ENCODE measurements around the gene NRBP1.

Gene NRBP1

DNA sequence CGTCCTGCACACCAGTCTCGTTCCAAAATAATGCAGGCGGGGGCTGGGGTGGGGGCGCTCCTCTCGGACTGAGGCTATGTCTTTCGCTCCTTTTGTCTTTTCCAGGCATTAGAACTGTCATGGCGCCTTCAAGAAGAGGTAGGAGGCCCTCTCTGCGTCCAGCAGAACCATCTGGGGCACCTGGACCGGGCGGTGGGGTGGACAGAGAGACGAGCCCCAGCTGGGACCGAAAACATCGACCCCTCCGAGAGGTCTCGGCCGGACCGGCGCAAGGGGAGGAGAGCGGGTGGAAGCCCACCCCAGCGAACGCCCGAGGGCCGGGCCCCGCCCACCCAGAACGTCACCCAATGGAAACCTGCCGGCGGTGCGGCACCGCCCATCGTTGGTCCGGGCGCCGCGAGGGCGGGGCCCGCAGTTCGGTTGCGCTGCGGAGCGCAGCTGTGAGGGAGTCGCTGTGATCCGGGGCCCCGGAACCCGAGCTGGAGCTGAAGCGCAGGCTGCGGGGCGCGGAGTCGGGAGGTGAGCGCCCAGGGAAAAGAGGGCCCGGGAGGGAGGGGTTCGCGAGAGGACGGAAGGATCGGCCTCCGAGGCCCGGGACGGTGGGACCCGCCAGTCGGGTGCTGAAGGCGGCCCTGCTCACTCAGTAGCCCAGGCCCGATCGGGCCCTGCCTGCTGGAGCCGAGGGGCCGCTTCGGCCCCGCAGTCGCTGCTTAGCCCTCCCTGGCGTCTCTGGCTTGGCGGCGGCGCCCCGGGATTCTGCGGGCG is at the start of gene NRBP1:
NRBP1 (plus strand) TSS at position 419 of the 765 bp plus-strand sequence. CDS start 4,643 bp downstream, outside the sequence.
- in situ Hi-C loops (cut with MboI; ENCODE audit: low sequenced_read_pairs): no loop called here

DNA sequence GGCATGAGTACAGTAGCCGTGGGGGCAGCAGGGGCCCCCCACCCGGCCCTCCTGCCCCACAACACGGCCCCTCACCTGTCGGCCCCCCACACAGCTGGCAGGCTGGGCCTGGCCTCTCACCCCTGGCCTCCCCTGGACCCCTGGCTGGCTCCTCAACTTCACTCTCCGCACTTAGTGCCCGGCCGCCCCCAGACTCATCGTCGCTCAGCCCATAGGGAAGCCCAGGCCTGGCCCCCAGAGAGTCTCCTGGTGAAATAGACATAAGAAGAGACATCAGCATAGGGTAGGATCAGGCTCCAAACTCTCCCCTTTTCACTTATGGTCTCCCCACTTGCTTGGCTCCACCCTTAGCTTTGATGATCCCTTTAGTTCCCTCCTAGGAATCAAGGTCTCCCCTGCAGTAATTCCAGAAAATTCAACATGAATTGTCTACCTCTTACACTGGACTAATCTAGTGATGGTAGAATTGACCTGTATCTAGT is 49.6 kb upstream of the NRBP1 start:
- in situ Hi-C loops (cut with MboI; ENCODE audit: low sequenced_read_pairs): no loop called here

DNA sequence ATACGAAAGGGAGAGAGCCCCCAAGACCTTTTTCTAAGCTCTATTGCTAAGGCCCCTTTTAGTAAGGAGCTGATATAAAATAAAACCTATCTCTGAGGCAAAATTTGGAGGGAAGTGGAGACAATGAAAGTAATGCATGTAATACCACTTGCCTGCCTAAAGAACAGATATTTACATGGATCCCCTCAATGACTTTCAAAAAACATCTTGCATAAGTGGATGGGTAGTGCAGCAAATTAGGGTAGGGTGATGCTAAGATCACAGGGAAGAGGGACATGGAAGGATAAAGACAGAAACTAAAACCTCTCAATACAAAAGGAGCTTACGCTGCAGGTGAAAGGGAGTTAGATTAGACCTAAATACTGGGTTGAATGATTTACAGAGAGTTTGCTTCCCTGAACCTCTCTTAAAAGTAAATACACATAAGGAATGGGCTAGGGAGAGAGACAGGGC is 49.0 kb upstream of the NRBP1 start:
- in situ Hi-C loops (cut with MboI; ENCODE audit: low sequenced_read_pairs): no loop called here

DNA sequence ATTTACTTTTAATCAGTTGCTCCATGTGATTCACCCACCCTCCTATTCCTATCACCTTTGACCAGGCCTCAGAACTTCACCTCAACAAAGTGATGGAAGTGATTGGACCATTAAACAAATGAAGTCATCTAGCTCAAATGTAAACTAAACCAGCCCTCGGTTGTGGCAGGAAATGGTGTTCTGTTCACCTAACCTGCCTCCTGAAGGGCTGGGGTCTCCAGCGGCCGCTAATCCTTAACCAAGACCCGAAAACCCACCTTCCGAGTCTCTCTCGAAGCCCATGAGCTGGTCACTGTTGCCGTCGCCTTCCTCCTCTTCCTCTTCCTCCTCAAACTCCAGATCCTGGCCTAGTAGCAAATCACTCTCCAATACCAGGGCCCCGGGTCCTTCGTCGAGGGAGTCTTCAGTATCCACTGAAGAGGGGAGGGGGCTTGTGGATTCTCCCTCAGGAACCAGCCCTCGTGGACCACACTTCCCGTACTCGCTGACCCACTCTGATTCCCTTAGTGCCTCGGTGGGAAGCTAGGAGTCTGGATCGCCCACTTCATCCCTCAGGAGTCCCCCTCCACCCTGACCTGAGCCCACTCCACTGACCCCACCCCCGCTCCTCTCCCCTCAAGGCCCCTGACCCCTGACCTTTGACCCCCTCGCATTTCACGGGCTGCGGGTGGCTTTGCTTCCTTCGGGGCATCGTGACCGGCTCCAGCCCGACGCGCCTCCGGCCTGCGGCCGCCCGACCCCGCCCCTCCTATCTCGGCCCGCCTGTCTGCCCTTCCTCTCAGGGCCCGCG is 48.4 kb upstream of the NRBP1 start:
- in situ Hi-C loops (cut with MboI; ENCODE audit: low sequenced_read_pairs): no loop called here

DNA sequence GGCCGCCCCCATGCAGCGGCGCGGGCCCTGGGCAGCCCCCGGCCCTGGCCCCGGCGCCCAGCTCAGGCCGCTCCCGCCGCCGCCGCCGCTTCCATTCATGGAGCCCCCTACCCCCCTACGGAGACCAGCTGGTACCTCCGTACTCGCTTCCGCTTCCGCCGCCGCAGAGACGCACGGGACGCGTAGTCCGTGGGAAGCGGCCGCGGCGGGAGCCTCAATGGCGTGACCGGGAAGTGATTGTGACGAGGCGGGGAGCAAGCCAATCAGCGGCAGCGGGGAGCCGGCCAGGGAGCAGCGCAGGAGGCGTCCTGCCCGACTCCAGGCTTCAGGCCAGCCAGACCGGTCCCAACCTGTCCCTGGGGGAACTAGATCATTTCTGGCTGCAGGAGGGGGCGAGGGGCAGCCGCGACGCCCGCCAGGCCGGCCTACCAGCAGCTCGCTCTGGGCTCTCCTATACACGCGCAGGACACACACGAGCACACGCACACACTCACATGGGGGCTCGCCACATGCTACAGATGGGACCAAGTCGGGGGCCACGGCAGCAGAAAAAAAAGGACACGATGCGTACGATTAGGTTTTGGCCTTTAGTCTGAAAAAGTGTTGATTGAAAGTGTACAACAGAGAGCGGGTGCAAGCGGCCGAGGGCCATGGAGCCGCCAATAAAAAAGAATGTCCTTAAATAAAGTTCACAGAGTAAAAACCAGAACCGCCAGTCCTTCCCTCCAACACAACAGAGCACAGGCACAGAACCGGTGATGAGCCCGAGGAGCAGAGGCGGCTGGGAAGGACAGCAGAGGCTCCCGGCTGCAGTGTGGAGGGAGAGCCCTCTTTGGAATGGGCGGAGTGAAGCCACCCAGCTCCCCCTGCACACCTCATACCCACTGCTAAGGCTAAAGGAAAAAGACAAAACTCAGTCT is 47.5 kb upstream of the NRBP1 start, which contains the start of gene ZNF513:
ZNF513 (minus strand) TSS at position 109 of the 920 bp plus-strand sequence. CDS start 208 bp downstream, outside the sequence.
- in situ Hi-C loops (cut with MboI; ENCODE audit: low sequenced_read_pairs): no loop called here

DNA sequence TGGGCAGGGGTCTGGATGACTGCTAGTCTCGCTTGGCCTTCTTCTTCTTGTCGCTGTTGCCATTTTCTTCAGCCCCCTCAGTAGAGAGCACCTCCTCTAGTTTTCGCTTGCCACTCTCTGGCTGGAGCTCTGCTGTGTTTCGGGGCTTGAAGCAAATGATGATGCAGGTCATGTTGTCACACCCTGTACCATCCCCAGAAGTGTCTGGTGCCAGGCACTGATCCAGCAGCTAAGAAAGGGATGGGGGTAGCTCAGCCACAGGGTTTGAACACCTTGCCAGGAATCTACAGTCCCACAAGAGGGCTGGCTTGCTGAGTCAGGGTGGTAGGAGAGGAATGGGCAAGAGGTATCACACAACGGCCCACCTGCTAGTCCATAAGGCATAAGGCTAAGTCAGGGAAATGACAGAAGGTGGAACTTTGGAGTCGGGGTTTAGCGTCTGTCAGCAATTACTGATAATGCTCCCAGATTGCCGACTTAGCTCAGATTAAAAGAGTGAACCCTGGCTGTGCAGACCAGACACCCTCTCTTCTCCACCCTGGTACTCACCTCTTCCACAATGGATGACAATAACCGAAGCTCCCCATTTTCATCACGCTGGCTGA is 46.8 kb upstream of the NRBP1 start:
- in situ Hi-C loops (cut with MboI; ENCODE audit: low sequenced_read_pairs): no loop called here

DNA sequence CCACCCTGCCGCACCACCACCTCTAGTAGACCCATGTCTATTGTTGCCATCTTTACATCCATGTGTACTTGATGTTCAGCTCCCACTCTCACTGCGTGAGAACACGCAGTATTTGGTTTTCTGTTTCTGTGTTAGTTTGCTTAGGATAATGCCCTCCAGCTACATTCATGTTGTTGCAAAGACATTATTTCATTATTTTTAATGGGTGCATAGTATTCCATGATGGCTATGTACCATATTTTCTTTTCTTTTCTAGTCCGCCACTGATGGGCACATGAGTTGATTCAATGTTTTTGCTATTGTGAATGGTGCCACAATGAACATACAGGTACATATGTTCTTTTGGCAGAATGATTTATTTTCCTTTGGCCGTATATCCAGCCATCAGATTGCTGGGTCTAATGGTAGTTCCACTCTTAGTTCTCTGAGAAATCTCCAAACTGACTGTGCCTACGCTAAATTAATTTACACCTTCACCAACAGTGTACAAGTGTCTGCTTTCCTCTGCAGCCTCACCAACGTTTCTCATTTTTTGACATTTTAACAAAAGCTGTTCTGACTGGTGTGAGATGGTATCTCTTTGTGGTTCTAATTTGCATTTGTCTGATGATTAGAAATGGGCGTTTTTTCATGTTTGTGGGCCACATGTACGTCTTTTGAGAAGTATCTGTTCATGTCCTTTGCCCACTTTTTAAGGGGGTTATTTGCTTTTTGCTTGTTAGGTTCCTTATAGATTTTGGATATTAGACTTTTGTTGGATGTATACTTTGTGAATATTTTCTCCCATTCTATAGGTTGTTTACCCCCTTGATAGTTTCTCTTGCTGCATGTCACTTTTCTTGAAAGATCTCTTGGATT is 37.4 kb upstream of the NRBP1 start:
- in situ Hi-C loops (cut with MboI; ENCODE audit: low sequenced_read_pairs): no loop called here

DNA sequence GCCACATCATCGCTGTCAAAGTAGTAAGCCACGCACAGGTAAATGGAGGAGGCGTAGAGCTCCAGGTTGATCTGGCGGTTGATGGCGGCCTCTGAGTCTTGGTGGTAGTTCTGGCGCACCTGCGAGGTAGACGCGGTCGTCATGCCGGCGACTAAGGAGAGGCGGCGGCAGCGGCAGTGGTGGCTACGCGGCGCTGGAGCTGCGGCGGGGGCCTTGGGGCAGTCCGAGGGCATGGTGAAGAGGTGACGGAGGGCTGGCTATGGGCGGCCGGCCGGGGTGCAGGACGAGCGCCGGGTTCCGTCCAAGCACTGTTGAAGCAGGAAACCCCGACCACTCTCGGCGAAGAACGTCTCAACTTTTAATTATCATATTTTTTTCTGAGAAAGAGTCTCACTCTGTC is 35.2 kb upstream of the NRBP1 start:
- in situ Hi-C loops (cut with MboI; ENCODE audit: low sequenced_read_pairs): no loop called here

DNA sequence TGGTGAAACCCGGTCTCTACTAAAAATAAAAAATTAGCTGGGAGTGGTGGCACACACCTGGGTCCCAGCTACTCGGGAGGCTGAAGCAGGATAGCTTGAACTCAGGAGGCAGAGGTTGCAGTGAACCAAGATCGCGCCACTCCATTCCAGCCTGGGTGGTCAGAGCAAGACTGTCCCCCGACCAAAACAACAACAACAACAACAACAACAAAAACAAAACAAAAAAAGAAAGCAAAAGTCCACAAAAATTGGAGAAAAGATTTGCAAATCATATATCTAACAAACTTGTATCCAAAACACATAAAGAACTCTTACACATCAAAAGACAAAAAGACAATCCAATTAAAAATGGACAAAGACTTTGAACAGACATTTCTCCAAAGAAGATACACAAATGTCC is 29.5 kb upstream of the NRBP1 start:
- in situ Hi-C loops (cut with MboI; ENCODE audit: low sequenced_read_pairs): no loop called here

DNA sequence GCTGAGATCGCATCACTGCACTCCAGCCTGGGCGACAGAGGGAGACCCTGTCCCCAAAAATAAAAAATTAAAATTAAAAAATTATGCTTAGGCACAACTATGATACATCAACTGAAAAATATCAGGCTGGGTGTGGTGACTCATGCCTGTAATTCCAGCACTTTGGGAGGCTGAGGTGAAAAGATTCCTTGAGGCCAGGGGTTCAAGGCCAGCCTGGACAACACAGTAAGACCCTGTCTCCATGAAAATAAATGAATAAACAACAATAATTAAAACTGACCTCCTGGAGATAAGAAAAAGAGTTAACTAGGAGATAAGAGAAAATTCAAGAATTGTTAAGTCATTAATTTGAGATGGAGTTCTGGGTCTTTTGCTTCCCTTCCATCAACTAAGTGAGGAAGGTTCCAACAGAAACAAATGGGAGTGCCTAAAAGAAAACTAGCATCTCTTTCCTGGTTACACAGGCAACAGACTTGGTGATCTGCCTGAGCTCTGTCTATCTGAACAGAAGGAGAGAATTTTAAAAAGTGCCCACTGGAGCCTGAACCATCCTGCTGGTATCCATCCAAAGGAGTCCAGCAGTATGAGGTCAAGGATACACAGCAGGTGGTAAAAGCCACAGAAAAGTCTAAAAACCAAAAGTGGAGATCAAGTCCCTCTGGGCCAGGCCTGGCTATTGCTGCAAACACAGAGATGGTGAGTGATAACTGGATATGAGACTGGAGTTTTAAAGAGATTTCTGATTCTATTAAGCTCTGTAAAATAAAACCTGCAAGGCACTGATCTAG is 27.9 kb upstream of the NRBP1 start:
- in situ Hi-C loops (cut with MboI; ENCODE audit: low sequenced_read_pairs): no loop called here

DNA sequence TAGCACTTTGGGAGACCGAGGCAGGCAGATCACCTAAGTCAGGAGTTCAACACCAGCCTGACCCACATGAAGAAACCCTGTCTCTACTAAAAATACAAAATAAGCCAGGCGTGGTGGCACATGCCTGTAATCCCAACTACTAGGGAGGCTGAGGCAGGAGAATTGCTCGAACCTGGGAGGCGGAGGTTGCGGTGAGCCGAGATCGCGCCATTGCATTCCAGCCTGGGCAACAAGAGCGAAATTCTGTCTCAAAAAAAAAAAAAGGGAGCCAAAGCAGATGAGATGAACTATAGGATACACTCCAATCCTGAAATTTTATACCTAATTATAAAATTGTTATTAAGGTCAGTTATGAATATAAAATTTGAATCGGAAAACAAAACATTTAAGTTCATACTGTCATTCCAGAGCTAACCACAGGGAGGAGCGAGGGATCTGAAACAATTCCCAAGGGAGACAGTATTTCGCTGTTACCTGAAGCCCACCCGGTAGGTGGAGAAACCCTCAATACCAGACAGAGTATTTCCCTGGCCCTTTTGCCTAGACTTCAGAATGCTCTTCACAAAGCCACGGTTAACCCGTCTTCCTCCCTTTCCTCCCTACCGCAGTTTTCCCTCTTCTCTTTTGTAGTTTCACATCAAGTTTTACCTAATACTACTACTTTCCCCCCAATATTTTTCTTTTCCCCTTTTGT is 20.5 kb upstream of the NRBP1 start:
- in situ Hi-C loops (cut with MboI; ENCODE audit: low sequenced_read_pairs): no loop called here

DNA sequence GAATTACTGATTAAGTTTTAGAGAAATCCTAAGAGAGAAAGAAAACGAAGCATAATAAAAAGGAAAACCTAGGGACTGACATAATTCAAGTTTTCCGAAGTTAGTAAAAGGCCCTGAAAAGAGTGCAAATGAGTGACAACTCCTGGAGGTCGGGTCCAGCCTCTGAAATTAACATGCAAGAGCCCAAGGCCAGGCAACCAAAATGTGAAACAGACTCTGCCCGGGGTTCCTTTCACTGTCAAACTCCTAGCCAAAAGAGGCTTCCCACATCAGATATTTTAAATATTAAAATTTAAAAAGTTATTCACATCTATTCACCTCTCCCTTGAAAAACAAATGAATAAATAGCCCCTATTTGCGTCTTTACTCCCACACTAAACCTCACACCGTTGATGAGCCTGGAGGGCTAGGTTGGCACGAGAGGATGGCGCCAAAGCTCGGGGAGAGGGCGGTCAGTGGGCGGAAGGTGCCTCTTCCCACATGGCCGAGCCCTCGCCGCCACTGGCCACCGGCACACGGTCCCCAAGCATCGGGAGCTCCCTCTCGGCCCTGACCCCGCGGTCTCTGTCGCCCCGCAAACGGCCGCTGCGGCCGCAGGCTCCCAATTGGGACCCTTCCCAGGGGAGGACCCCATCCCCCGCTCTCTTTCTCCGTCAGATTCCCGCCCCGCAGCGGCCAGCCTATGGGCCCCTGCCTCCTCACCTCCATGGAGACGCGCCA is 19.7 kb upstream of the NRBP1 start:
- in situ Hi-C loops (cut with MboI; ENCODE audit: low sequenced_read_pairs): no loop called here

DNA sequence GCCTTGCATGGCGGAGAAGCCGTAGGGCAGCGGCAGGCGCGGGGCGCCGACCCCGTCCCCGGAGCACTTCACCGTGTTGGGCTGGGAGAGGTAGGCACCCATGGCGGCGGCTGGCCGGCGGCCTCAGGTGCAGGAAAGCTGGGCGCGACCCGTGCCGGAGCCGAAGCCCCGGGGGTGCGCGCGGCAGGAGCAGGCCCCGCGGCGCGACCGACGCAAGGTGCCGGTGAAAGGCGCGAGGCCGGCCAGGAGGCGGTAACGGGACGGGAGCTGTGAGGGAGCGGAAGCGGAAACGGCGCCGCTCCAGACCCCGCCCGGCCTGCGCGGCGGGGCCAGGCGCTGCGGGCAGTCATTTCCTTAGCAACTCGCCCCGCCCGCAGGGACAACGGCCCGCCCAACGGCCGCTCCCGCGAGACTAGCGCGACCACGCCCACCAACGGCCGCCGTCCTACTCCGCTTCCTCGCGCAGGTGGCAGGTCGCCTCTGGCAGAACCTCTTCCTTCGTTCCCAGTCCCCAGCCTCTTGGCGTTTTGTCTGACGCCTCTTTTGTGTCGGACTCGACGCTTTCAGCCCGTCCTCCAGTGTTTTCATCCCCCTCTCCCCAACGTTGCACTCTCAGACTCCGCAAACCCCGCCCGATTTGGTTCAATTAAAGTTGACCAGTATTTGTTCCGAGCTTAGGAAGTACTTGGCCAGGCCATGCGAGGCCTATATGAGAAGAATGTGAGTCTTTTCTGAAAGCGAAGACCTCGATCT is 18.9 kb upstream of the NRBP1 start, which contains the start of gene PPM1G:
PPM1G (minus strand) TSS at position 271 of the 753 bp plus-strand sequence; CDS start at position 102, 169 bp downstream.
- in situ Hi-C loops (cut with MboI; ENCODE audit: low sequenced_read_pairs): no loop called here

DNA sequence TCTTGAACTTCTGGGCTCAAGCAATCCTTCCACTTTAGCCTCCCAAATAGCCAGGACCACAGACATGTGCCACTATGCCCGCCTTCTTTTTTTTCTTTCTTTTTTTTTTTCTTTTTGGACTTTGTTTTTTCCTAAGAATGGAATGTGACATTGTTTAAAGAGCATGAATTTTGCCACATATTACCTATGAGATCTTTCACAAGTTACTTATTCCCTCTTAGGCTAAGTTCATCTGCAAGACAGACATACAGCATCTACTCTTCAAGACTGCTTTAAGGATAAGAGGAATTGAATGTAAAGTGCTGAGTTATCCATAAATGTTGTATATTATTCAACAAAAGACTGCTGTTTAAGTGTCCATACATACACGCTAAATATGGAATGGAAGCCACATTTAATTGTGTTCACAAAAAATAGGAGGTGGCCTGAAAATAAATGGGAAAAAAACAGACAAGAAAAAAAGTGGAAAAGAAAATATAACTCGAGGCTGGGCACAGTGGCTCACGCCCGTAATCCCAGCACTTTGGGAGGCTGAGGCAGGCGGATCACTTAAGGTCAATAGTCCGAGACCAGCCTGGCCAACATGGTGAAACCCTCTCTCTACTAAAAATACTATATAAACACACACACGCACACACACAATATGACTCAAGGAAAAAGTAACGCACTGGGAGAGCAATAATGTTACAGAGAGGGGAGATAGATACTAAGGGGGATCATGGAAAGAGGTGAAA is 15.8 kb upstream of the NRBP1 start:
- in situ Hi-C loops (cut with MboI; ENCODE audit: low sequenced_read_pairs): no loop called here

DNA sequence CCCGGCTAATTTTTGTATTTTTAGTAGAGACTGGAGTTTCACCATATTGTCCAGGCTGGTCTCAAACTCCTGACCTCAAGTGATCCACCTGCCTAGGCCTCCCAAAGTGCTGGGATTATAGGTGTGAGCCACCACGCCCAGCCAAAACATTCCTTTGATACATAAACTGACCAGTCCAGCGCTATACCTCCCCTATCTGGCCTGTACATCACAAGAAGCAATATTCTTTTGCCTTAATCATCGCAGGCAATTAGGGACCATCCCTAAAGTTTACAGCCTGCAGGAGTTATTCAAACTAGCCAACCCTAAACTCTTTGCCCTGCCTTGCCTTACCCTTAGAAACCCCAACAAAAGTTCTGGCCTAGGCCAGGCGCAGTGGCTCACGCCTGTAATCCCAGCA is 12.3 kb upstream of the NRBP1 start:
- in situ Hi-C loops (cut with MboI; ENCODE audit: low sequenced_read_pairs): no loop called here

DNA sequence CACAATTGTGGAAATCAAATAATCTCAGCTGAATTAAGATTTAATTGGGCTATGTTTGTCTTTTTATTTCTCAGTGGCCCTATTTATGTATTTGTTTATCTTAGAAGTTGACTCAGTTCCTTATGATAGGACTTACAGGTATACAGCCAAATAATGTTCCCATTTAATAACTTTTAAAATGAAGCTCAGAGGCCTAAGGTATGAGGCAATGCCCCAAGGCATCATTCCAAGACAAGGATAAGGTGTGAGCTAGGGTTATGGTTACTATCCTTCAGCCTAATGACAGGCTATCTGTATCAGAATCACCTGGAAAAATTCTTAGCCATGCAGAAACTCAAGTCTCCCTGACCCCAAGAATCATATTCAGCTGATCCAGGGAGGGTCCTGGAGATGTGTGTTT is 7.4 kb upstream of the NRBP1 start:
- in situ Hi-C loops (cut with MboI; ENCODE audit: low sequenced_read_pairs): no loop called here
